Upper lobe of left lung (tissue), 6 donors: ENCODE data around the gene KRT33B. TPM values are rescaled to one million over a fixed set of nuclear protein-coding genes. Genes with fewer than 3 reads are reported as not detected.

ENCODE experiments used
- ATAC-seq, 2 donors: fragments of 200-7000 bp; cut with Tn5 transposase; one replicate each; pipeline ENCODE4 v1.9.1; 2022; ENCODE audit warnings: mild to moderate bottlenecking in 2 of 2, moderate library complexity in 2 of 2; ENCODE audit not compliant: low FRiP score in 2 of 2
- DNase-seq, 2 donors: peaks; one replicate each; pipeline ENCODE4 v3.0.0-alpha.2; 2019 to 2020
- H3K27ac ChIP-seq, 4 donors: fragments of 200-600 bp; sonication (generic); one replicate each; pipeline ENCODE4 v1.5.1; 2016 to 2019
- H3K27me3 ChIP-seq, 4 donors: fragments of 200-600 bp; sonication (generic); one replicate each; pipeline ENCODE4 v1.5.1; 2017 to 2019
- H3K36me3 ChIP-seq, 4 donors: fragments of 200-600 bp; sonication (generic); one replicate each; pipeline ENCODE4 v1.5.1; 2016 to 2019
- H3K4me1 ChIP-seq, 4 donors: fragments of 200-600 bp; sonication (generic); one replicate each; pipeline ENCODE4 v1.5.1; 2018 to 2019
- H3K4me3 ChIP-seq, 4 donors: fragments of 200-600 bp; sonication (generic); one replicate each; pipeline ENCODE4 v1.5.1; 2017 to 2019; ENCODE audit warnings: mild to moderate bottlenecking in 2 of 4, moderate library complexity in 1 of 4
- H3K9me3 ChIP-seq, 4 donors: fragments of 200-600 bp; sonication (generic); one replicate each; pipeline ENCODE4 v1.5.1; 2018 to 2019
- CTCF ChIP-seq, 6 experiments: fragments of 450-650 bp in 4 of 6; fragments of 200-600 bp in 2 of 6; sonication (generic) in 2 of 6; IDR thresholded peaks; one replicate each; pipeline ENCODE4 v1.5.1; 2016 to 2019; ENCODE audit warnings: antibody characterized with exemption in 6 of 6
- EP300 ChIP-seq, 4 donors: sonication (generic); formaldehyde crosslinking; IDR thresholded peaks; one replicate each; pipeline ENCODE4 v1.5.1; 2017; ENCODE audit warnings: antibody characterized with exemption in 4 of 4, control low read depth in 2 of 4
- POLR2A ChIP-seq, 4 donors: fragments of 450-650 bp; IDR thresholded peaks; one replicate each; pipeline ENCODE4 v1.5.1; 2016 to 2017; ENCODE audit warnings: antibody characterized with exemption in 4 of 4, mild to moderate bottlenecking in 2 of 4
- POLR2AphosphoS5 ChIP-seq, 2 donors: sonication (generic); formaldehyde crosslinking; IDR thresholded peaks; one replicate each; pipeline ENCODE4 v1.5.1; 2017; ENCODE audit warnings: antibody characterized with exemption in 2 of 2
- WGBS, 2 donors: methylation state at CpG; one replicate each; pipeline ENCODE4 v1.1.5; 2017 to 2018; 5-methylcytosine and 5-hydroxymethylcytosine counted together
- total RNA-seq, 6 donors: library from RNA; depleted of rRNA in 4 of 6; stranded (reverse); fragments of >200 nt in 4 of 6; gene quantifications; one replicate each; pipeline versions ENCODE4 v1.1.0 to v1.2.1, GENCODE V29; 2016 to 2021
- donor health status: DM: no; HTN: no; CAD: no; lungs with moderate emphysema.
- donor health status: DM: no; HTN: yes; CAD: no; lungs with severe emphysema.

The KRT33B gene
- total RNA-seq, 6 donors from 2014 or later, result not detected

GRCh38 chr17:41318231-41318630, 51.4 kb downstream of the KRT33B start:
- no peak overlapping the region for H3K4me3 ChIP-seq
- no peaks in the 10 kb centered on the region for H3K4me1 ChIP-seq
- ATAC-seq (no peak), DNase-seq (no peak)
- H3K27me3 ChIP-seq, result no peaks in the 10 kb centered on the region
- no peak overlapping the region for H3K27ac ChIP-seq
- H3K36me3 ChIP-seq, result no peaks in the 10 kb centered on the region
- peaks cover 0 to 8% (median 0%) of the 10 kb centered on the region in 4 donors for H3K9me3 ChIP-seq
- TF ChIP-seq POLR2A (IDR thresholded peaks at IDR 0.05), result no peak
- TF ChIP-seq POLR2AphosphoS5 (IDR thresholded peaks at IDR 0.05), result no peak
- TF ChIP-seq EP300 (IDR thresholded peaks at IDR 0.05), result no peak
- no peak for TF ChIP-seq CTCF (IDR thresholded peaks at IDR 0.05)
- WGBS, 2 donors, result 46 to 86% methylated on average over 2 of the region's 2 CpGs

- DNase-seq (no peak), ATAC-seq (no peak)
- Histone ChIP-seq H3K4me1 (no peaks in the 10 kb centered on the region), H3K27me3 (no peaks in the 10 kb centered on the region), H3K36me3 (no peaks in the 10 kb centered on the region), H3K27ac (no peak overlapping the region), H3K4me3 (no peak overlapping the region), H3K9me3 (peaks cover 0 to 8% (median 0%) of the 10 kb centered on the region in 4 donors)
- TF ChIP-seq CTCF (IDR thresholded peaks at IDR 0.05) (no peak), POLR2AphosphoS5 (IDR thresholded peaks at IDR 0.05) (no peak), POLR2A (IDR thresholded peaks at IDR 0.05) (no peak), EP300 (IDR thresholded peaks at IDR 0.05) (no peak)
- WGBS, 2 donors, result 77 to 87% methylated on average over 17 of the region's 17 CpGs
These were observed 53.7 kb downstream of the KRT33B start for GRCh38 chr17:41315814-41316445.

GRCh38 chr17:41315204-41315794, 54.3 kb downstream of the KRT33B start, which contains the start of gene KRTAP17-1:
Gene KRTAP17-1, minus strand, starts transcription at chr17:41315710. Its CDS starts 60 bp downstream, at chr17:41315650.
- TF ChIP-seq EP300 (IDR thresholded peaks at IDR 0.05) (no peak), POLR2A (IDR thresholded peaks at IDR 0.05) (no peak), POLR2AphosphoS5 (IDR thresholded peaks at IDR 0.05) (no peak), CTCF (IDR thresholded peaks at IDR 0.05) (no peak)
- Histone ChIP-seq H3K27me3 (no peaks in the 10 kb centered on the region), H3K9me3 (peaks cover 0 to 8% (median 0%) of the 10 kb centered on the region in 4 donors), H3K4me1 (no peaks in the 10 kb centered on the region), H3K27ac (no peak within 1 kb of the TSS), H3K4me3 (no peak within 1 kb of the TSS), H3K36me3 (no peaks in the 10 kb centered on the region)
- peak in 1 of 2 donors; percentile 79 for DNase-seq
- 82 to 86% methylated on average over 12 to 23 of the region's 24 CpGs for WGBS, 2 donors
- no peak for ATAC-seq

Other genes with a start within 250 kb of the KRT33B start
- gene KRTAP4-12, start 245.6 kb downstream of the KRT33B start, total RNA-seq, result not detected
- gene KRTAP4-6, start 229.3 kb downstream of the KRT33B start, total RNA-seq, result not detected
- gene KRTAP4-5, start 220.0 kb downstream of the KRT33B start, total RNA-seq, result not detected
- gene KRTAP4-4, start 209.1 kb downstream of the KRT33B start, total RNA-seq, result not detected
- not detected for gene KRTAP4-3, start 201.6 kb downstream of the KRT33B start, total RNA-seq
- gene KRTAP4-2, start 191.6 kb downstream of the KRT33B start, total RNA-seq, result not detected
- not detected for gene KRTAP4-1, start 184.9 kb downstream of the KRT33B start, total RNA-seq
- gene KRTAP9-1, start 179.9 kb downstream of the KRT33B start, total RNA-seq, result not detected
- not detected for gene KRTAP9-2, start 143.2 kb downstream of the KRT33B start, total RNA-seq
- not detected for gene KRTAP9-3, start 137.4 kb downstream of the KRT33B start, total RNA-seq
- gene KRTAP9-8, start 131.8 kb downstream of the KRT33B start, total RNA-seq, result not detected
- not detected for gene KRTAP9-4, start 120.1 kb downstream of the KRT33B start, total RNA-seq
- not detected for gene KRTAP9-9, start 114.4 kb downstream of the KRT33B start, total RNA-seq
- gene KRTAP9-6, start 104.4 kb downstream of the KRT33B start, total RNA-seq, result not detected
- gene KRTAP9-7, start 94.1 kb downstream of the KRT33B start, total RNA-seq, result not detected
- gene KRTAP29-1, start 67.0 kb downstream of the KRT33B start, total RNA-seq, result not detected
- gene KRTAP16-1, start 60.5 kb downstream of the KRT33B start, total RNA-seq, result not detected
- gene KRTAP17-1, start 54.1 kb downstream of the KRT33B start, total RNA-seq, result not detected
- not detected for gene KRT33A, start 19.0 kb downstream of the KRT33B start, total RNA-seq
- not detected for gene KRT34, start 12.5 kb upstream of the KRT33B start, total RNA-seq
- gene KRT31, start 27.8 kb upstream of the KRT33B start, total RNA-seq, result not detected
- not detected for gene KRT37, start 54.8 kb upstream of the KRT33B start, total RNA-seq
- not detected for gene KRT38, start 71.2 kb upstream of the KRT33B start, total RNA-seq
- gene KRT32, start 97.6 kb upstream of the KRT33B start, total RNA-seq, result not detected
- not detected for gene KRT35, start 111.3 kb upstream of the KRT33B start, total RNA-seq
- gene KRT36, start 120.1 kb upstream of the KRT33B start, total RNA-seq, result not detected
- 10 to 100 TPM in 1 of 6 donors, 1 to 10 TPM in 5; 1.0 to 12.1 (median 7.2) TPM for gene KRT13, start 135.8 kb upstream of the KRT33B start, total RNA-seq
- 10 to 100 TPM; 10.5 to 57.9 (median 19.2) TPM for gene KRT15, start 149.1 kb upstream of the KRT33B start, total RNA-seq
- 1,000 to 10,000 TPM in 1 of 6 donors, 100 to 1,000 TPM in 5; 235 to 1,101 (median 666) TPM for gene KRT19, start 158.5 kb upstream of the KRT33B start, total RNA-seq
- gene KRT9, start 202.2 kb upstream of the KRT33B start, total RNA-seq, result not detected
- gene KRT14, start 217.1 kb upstream of the KRT33B start, total RNA-seq, result not detected
- not detected for gene KRT16, start 243.0 kb upstream of the KRT33B start, total RNA-seq